ENCODE data around the gene FEM1C. TPM values are rescaled to one million over a fixed set of nuclear protein-coding genes. Genes with fewer than 3 reads are reported as not detected.

FEM1C gene
- total and polyA plus RNA-seq, 9 of the 15 experiments (the other 6 are each of a cell fraction or from before 2014, with no cell fraction given), result 1.4 to 9.3 (median 4.3) TPM

DNA sequence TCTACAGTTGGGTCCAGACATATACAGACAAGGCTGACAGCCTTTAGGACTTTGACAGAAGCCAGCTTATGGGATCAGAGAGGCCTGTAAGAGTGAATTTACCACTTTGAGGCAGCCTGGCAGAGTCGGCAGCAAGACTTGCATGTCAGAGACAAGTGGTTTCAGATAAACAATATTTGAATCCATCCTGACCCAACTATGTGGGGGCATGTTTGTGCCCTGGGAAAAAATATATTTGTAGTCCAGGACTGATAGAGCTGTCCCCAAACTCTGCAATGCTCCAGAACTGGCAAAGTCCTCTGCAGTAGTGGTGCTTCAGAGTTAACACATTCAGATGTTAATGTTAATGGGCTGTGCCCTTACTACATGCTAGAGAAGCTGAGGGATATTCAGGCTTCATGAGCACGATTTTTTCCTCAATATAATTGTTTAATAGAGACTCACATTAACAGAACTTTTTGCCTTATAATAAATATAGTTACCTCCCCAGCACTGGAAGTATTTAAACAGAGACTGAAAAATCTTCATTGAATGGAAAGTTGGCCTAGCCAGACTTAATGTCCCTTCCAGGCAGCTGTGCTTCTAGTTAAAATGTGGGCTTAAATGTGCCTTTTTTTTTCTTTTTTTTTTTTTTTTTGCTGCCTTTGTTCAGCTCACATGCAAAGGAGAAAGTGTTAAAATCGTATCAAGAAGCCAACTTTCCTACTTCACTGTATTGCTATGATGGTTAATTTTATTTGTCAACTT is 42.9 kb downstream of the FEM1C start (continued):
- TF ChIP-seq SOX6 (IDR thresholded peaks at IDR 0.05), result no peak
- no peak for TF ChIP-seq TAF7 (tag; IDR thresholded peaks at IDR 0.05)
- no peak for TF ChIP-seq PRPF4 (IDR thresholded peaks at IDR 0.05; ENCODE audit: insufficient read depth, low read depth, low read length, poor library complexity, severe bottlenecking)
- TF ChIP-seq XRCC5 (IDR thresholded peaks at IDR 0.05; ENCODE audit: low read depth, low read length), result no peak
- TF ChIP-seq NCOA2 (IDR thresholded peaks at IDR 0.05; ENCODE audit: partially characterized antibody in 2 of 2), result no peak
- TF ChIP-seq ZSCAN32 (CRISPR knock-in tag; IDR thresholded peaks at IDR 0.05), result no peak
- no peak for TF ChIP-seq TARDBP (IDR thresholded peaks at IDR 0.05)
- TF ChIP-seq ARHGAP35 (IDR thresholded peaks at IDR 0.05; ENCODE audit: partially characterized antibody), result no peak
- TF ChIP-seq, protein P1, sequence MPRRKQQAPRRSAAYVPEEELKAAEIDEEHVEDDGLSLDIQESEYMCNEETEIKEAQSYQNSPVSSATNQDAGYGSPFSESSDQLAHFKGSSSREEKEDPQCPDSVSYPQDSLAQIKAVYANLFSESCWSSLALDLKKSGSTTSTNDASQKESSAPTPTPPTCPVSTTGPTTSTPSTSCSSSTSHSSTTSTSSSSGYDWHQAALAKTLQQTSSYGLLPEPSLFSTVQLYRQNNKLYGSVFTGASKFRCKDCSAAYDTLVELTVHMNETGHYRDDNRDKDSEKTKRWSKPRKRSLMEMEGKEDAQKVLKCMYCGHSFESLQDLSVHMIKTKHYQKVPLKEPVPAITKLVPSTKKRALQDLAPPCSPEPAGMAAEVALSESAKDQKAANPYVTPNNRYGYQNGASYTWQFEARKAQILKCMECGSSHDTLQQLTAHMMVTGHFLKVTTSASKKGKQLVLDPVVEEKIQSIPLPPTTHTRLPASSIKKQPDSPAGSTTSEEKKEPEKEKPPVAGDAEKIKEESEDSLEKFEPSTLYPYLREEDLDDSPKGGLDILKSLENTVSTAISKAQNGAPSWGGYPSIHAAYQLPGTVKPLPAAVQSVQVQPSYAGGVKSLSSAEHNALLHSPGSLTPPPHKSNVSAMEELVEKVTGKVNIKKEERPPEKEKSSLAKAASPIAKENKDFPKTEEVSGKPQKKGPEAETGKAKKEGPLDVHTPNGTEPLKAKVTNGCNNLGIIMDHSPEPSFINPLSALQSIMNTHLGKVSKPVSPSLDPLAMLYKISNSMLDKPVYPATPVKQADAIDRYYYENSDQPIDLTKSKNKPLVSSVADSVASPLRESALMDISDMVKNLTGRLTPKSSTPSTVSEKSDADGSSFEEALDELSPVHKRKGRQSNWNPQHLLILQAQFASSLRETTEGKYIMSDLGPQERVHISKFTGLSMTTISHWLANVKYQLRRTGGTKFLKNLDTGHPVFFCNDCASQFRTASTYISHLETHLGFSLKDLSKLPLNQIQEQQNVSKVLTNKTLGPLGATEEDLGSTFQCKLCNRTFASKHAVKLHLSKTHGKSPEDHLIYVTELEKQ (CRISPR knock-in tag; IDR thresholded peaks at IDR 0.05), result no peak
- TF ChIP-seq YY1 (IDR thresholded peaks at IDR 0.05; ENCODE audit: borderline replicate concordance in 1 of 3, control insufficient read depth in 1 of 3, extremely low read depth in 1 of 3, insufficient read depth in 3 of 3, insufficient read length in 1 of 3, insufficient replicate concordance in 2 of 3, low read depth in 1 of 3, low read length in 2 of 3), result no peak
- TF ChIP-seq ZNF175 (CRISPR knock-in tag; IDR thresholded peaks at IDR 0.05; ENCODE audit: low read depth), result no peak
